ENCODE results near the gene CLECL1. TPM values are rescaled to one million over a fixed set of nuclear protein-coding genes. Genes with fewer than 3 reads are reported as not detected.

The CLECL1 gene
- total and polyA plus RNA-seq, 2 of the 8 experiments (the other 6 are each of a cell fraction or from before 2014, with no cell fraction given): not detected

GRCh38 chr12:9719790-9720189 lies 13.1 kb downstream of the CLECL1 start:
- FAIRE-seq (no peak), DNase-seq (ENCODE audit: low read depth in 1 of 2, low spot score in 2 of 2) (no peak)
- no peaks in the 10 kb centered on the region for H3K36me3 ChIP-seq (ENCODE audit: control insufficient read depth in 2 of 4, insufficient read depth in 4 of 4, low read length in 3 of 4)
- 100% methylated on average over 1 of the region's 1 CpG; no CpG with 5 or more reads in 1 of the 2 experiments for WGBS, 2 experiments (ENCODE audit: extremely low coverage in 1 of 2, insufficient coverage in 1 of 2, insufficient read length in 1 of 2, insufficient replicate concordance in 2 of 2, low coverage in 1 of 2, low lambda C conversion rate in 2 of 2, missing lambda C conversion rate in 1 of 2)
- no peak overlapping the region for H4K8ac ChIP-seq (ENCODE audit: extremely low read depth, insufficient read depth, low read length)
- no peaks in the 10 kb centered on the region for H3K27me3 ChIP-seq (replicated peaks in 1 of 4; ENCODE audit: control insufficient read depth in 3 of 4, extremely low read depth in 1 of 4, insufficient read depth in 3 of 4, low read length in 3 of 4)
- ChIA-PET POLR2A (ENCODE audit: partially characterized antibody) (no interaction called here), CTCF (ENCODE audit: partially characterized antibody) (no interaction called here)
- no peaks in the 10 kb centered on the region for H3K9me3 ChIP-seq (ENCODE audit: insufficient read depth in 2 of 2, low read depth in 1 of 2, low read length in 1 of 2)
- H2AK5ac ChIP-seq (ENCODE audit: low read depth, low read length): no peak overlapping the region
- no peak overlapping the region for H3K4me3 ChIP-seq (ENCODE audit: extremely low read depth in 1 of 4, insufficient read depth in 2 of 4, low read depth in 3 of 4, low read length in 4 of 4)
- H2AFZ ChIP-seq (ENCODE audit: low read length): no peak overlapping the region
- no peak overlapping the region for H2BK15ac ChIP-seq (ENCODE audit: low read length)
- H4K91ac ChIP-seq (replicated peaks; ENCODE audit: insufficient read length, low read length): no peak overlapping the region
- no peak overlapping the region for H2BK20ac ChIP-seq (ENCODE audit: low read length)
- no peak overlapping the region for H3K56ac ChIP-seq (replicated peaks; ENCODE audit: insufficient read length, low read depth, low read length)
- no peaks in the 10 kb centered on the region for H3K23me2 ChIP-seq (ENCODE audit: low read depth, low read length)
- no peak overlapping the region for H2BK12ac ChIP-seq (ENCODE audit: low read depth, low read length)
- H3K4me2 ChIP-seq (ENCODE audit: insufficient read depth in 1 of 2, low read depth in 2 of 2, low read length in 2 of 2): no peak overlapping the region
- no peak overlapping the region for H3K9ac ChIP-seq (replicated peaks in 1 of 4; ENCODE audit: extremely low read depth in 1 of 4, low read depth in 3 of 4, low read length in 3 of 4)
- H3K18ac ChIP-seq (ENCODE audit: extremely low read depth, low read length): no peak overlapping the region
- no peaks in the 10 kb centered on the region for H4K20me1 ChIP-seq (replicated peaks in 1 of 2; ENCODE audit: control insufficient read depth in 1 of 2, insufficient read depth in 2 of 2, low read length in 2 of 2)
- H2BK120ac ChIP-seq (replicated peaks; ENCODE audit: low read depth, low read length): no peak overlapping the region
- no peak overlapping the region for H4K5ac ChIP-seq (ENCODE audit: insufficient read length, low read depth, low read length)
- no peaks in the 10 kb centered on the region for H3K79me1 ChIP-seq (ENCODE audit: low read depth, low read length)
- H3K23ac ChIP-seq (ENCODE audit: insufficient read length): no peak overlapping the region
- H3K4me1 ChIP-seq (replicated peaks in 1 of 4; ENCODE audit: control insufficient read depth in 3 of 4, insufficient read depth in 4 of 4, low read length in 3 of 4): no peaks in the 10 kb centered on the region
- no peak overlapping the region for H2BK5ac ChIP-seq (ENCODE audit: low read depth, low read length)
- H3K14ac ChIP-seq (ENCODE audit: insufficient read length): no peak overlapping the region
- no peak overlapping the region for H3K27ac ChIP-seq (ENCODE audit: low read depth, low read length)
- no peak overlapping the region for H3K4ac ChIP-seq (replicated peaks; ENCODE audit: insufficient read length, low read depth, low read length)
- H3K79me2 ChIP-seq (ENCODE audit: control insufficient read depth in 1 of 2, insufficient read depth in 2 of 2, low read length in 2 of 2): no peaks in the 10 kb centered on the region
- TF ChIP-seq BACH1 (IDR thresholded peaks at IDR 0.05; ENCODE audit: low read length) (no peak), POLR2AphosphoS5 (IDR thresholded peaks at IDR 0.05; ENCODE audit: low read depth, low read length) (no peak), SP4 (IDR thresholded peaks at IDR 0.05; ENCODE audit: low read length) (no peak), SP1 (IDR thresholded peaks at IDR 0.05; ENCODE audit: low read depth, low read length) (no peak), FOSL1 (IDR thresholded peaks at IDR 0.05; ENCODE audit: insufficient read depth, low read depth, low read length) (no peak), E2F6 (IDR thresholded peaks at IDR 0.05) (no peak), SAP30 (IDR thresholded peaks at IDR 0.05; ENCODE audit: insufficient read depth, insufficient replicate concordance, low read length) (no peak), TCF12 (IDR thresholded peaks at IDR 0.05; ENCODE audit: low read depth, low read length) (no peak), KDM1A (IDR thresholded peaks at IDR 0.05; ENCODE audit: borderline replicate concordance, low read length) (no peak), JUN (IDR thresholded peaks at IDR 0.05; ENCODE audit: low read depth, low read length) (no peak), KDM5A (IDR thresholded peaks at IDR 0.05; ENCODE audit: low read length) (no peak), SIX5 (IDR thresholded peaks at IDR 0.05; ENCODE audit: low read depth, low read length) (no peak), YY1 (IDR thresholded peaks at IDR 0.05; ENCODE audit: low read depth, low read length) (no peak), ZNF274 (IDR thresholded peaks at IDR 0.05; ENCODE audit: borderline replicate concordance, extremely low read depth, low read length) (no peak), CREB1 (IDR thresholded peaks at IDR 0.05) (no peak), TAF7 (optimal IDR thresholded peaks at IDR 0.05; ENCODE audit: borderline replicate concordance, low read depth, low read length) (no peak)
